Measurements from ENCODE around the gene LSM3. TPM values are rescaled to one million over a fixed set of nuclear protein-coding genes. Genes with fewer than 3 reads are reported as not detected.
A peak's percentile ranks its signal among the peaks of the same experiment; 100 is the strongest.

LSM3 gene
- 30.5 TPM for polyA plus RNA-seq (2013, experiment 1 of 2)
- 31.6 TPM for polyA plus RNA-seq (2013, experiment 2 of 2)

DNA sequence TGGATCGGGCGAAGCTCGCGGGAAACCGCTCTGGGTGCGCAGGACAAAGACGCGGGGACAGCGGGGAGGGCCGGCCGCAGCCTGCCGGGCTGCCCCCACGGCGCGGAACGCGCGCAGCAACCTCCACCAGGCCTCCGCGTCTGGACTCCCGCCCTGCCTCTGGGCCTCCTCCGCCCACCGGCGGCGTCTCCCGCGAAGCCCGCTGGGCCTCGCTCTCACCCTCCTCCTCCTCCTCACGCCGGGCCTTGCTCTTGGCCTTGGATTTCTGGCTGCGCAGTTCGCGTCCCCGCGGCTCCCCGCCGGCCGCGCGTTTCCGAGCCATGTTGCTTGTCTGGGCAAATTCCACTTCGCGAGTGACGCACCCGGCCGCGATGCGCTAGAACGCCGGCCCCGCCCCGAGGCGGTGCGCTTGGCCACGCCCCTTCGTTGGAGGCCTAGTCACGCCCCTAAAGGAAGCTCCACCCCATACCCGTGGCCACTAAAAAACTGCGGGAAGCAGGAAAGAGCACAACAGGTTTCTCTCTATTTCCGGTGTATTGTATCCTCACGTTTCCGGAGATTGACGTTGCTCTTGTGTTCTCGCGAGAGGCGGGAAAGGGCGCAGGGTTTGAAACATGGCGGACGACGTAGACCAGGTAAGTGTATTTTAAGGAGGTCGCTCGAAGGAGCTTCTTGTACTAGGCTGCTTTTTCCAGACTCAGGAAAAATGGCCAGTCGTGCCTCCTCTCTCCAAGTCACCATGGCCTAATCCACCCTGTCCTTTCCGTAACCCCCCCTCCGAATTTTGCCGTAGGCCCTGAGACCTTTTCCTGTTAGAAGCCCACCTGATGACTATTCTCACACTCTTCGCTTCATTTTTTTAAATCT, at the start of gene LSM3, which contains the start of gene XPC:
TSS of gene LSM3 (plus strand) at position 571 of the 867 bp plus-strand sequence. CDS start at position 615, 44 bp downstream.
TSS of gene XPC (minus strand) at position 355 of the 867 bp plus-strand sequence. CDS start at position 322, 33 bp downstream.
- Histone ChIP-seq H2BK15ac (ENCODE audit: low read length) (peak within 1 kb of the TSS; percentile 40), H3K4me1 (ENCODE audit: control insufficient read depth in 2 of 2, insufficient read depth in 1 of 2, low read depth in 1 of 2, low read length in 2 of 2) (peaks cover 4 to 14% of the 10 kb centered on the region in 2 donors), H2AFZ (ENCODE audit: low read length) (peak within 1 kb of the TSS; percentile 96), H3K4me3 (ENCODE audit: low read length in 2 of 2) (peak within 1 kb of the TSS; percentile 91 to 99), H2AK5ac (ENCODE audit: low read depth, low read length) (peak within 1 kb of the TSS; percentile 53), H3K4ac (ENCODE audit: low read length) (no peak within 1 kb of the TSS), H3K79me1 (ENCODE audit: low read depth, low read length) (no peaks in the 10 kb centered on the region), H3K9me3 (replicated peaks in 1 of 2; ENCODE audit: control insufficient read depth in 2 of 2, insufficient read depth in 1 of 2, low read depth in 1 of 2, low read length in 2 of 2) (no peaks in the 10 kb centered on the region), H2BK120ac (ENCODE audit: low read depth, low read length) (no peak within 1 kb of the TSS), H3K23ac (ENCODE audit: low read depth, low read length, poor library complexity) (peak within 1 kb of the TSS; percentile 98), H4K8ac (ENCODE audit: low read depth, low read length) (no peak within 1 kb of the TSS), H3K4me2 (ENCODE audit: insufficient read depth, low read length, poor library complexity, severe bottlenecking) (peak within 1 kb of the TSS; percentile 89), H3K36me3 (replicated peaks in 1 of 2; ENCODE audit: control insufficient read depth in 2 of 2, insufficient read depth in 2 of 2, low read length in 2 of 2) (peaks cover 7 to 37% of the 10 kb centered on the region in 2 donors), H4K91ac (ENCODE audit: low read depth, low read length, poor library complexity) (no peak within 1 kb of the TSS), H3K27ac (replicated peaks; ENCODE audit: low read length) (peak within 1 kb of the TSS; percentile 37), H3K14ac (ENCODE audit: low read length) (peak within 1 kb of the TSS; percentile 77), H3K27me3 (ENCODE audit: control insufficient read depth in 3 of 3, insufficient read depth in 3 of 3, low read depth in 1 of 3, low read length in 3 of 3) (no peaks in the 10 kb centered on the region), H2BK5ac (ENCODE audit: low read length) (peak within 1 kb of the TSS; percentile 97), H2BK12ac (ENCODE audit: low read length) (no peak within 1 kb of the TSS), H3K18ac (ENCODE audit: low read length) (peak within 1 kb of the TSS; percentile 100), H3K9ac (ENCODE audit: low read depth, low read length, poor library complexity) (peak within 1 kb of the TSS; percentile 97)
- no CpG with 5 or more reads among the region's 78 CpGs for WGBS, 2 donors (ENCODE audit: extremely low coverage in 2 of 2, insufficient read length in 2 of 2, insufficient replicate concordance in 1 of 2)
- peak; percentile 97 for DNase-seq (ENCODE audit: low spot score)

- Histone ChIP-seq H2BK12ac (ENCODE audit: low read length) (no peak overlapping the region), H3K4me3 (ENCODE audit: low read length in 2 of 2) (no peak overlapping the region), H2BK15ac (ENCODE audit: low read length) (no peak overlapping the region), H2AK5ac (ENCODE audit: low read depth, low read length) (no peak overlapping the region), H3K9me3 (replicated peaks in 1 of 2; ENCODE audit: control insufficient read depth in 2 of 2, insufficient read depth in 1 of 2, low read depth in 1 of 2, low read length in 2 of 2) (peaks cover 0 to 10% of the 10 kb centered on the region in 2 donors), H3K4me2 (ENCODE audit: insufficient read depth, low read length, poor library complexity, severe bottlenecking) (no peak overlapping the region), H3K4ac (ENCODE audit: low read length) (no peak overlapping the region), H3K4me1 (ENCODE audit: control insufficient read depth in 2 of 2, insufficient read depth in 1 of 2, low read depth in 1 of 2, low read length in 2 of 2) (peaks cover 5 to 7% of the 10 kb centered on the region in 2 donors), H4K8ac (ENCODE audit: low read depth, low read length) (no peak overlapping the region), H3K27me3 (ENCODE audit: control insufficient read depth in 3 of 3, insufficient read depth in 3 of 3, low read depth in 1 of 3, low read length in 3 of 3) (no peaks in the 10 kb centered on the region), H3K27ac (replicated peaks; ENCODE audit: low read length) (no peak overlapping the region), H2AFZ (ENCODE audit: low read length) (no peak overlapping the region), H3K79me1 (ENCODE audit: low read depth, low read length) (peaks cover 2% of the 10 kb centered on the region), H3K14ac (ENCODE audit: low read length) (no peak overlapping the region), H3K9ac (ENCODE audit: low read depth, low read length, poor library complexity) (no peak overlapping the region), H2BK120ac (ENCODE audit: low read depth, low read length) (no peak overlapping the region), H3K36me3 (replicated peaks in 1 of 2; ENCODE audit: control insufficient read depth in 2 of 2, insufficient read depth in 2 of 2, low read length in 2 of 2) (peaks cover 38 to 78% of the 10 kb centered on the region in 2 donors), H3K23ac (ENCODE audit: low read depth, low read length, poor library complexity) (no peak overlapping the region), H4K91ac (ENCODE audit: low read depth, low read length, poor library complexity) (no peak overlapping the region), H3K18ac (ENCODE audit: low read length) (no peak overlapping the region), H2BK5ac (ENCODE audit: low read length) (no peak overlapping the region)
- DNase-seq (ENCODE audit: low spot score): no peak
- WGBS, 2 donors (ENCODE audit: extremely low coverage in 2 of 2, insufficient read length in 2 of 2, insufficient replicate concordance in 1 of 2): no CpG with 5 or more reads among the region's 6 CpGs
These were observed 49.3 kb upstream of the LSM3 start for GRCh38 chr3:14129296-14129695.

- H2BK12ac ChIP-seq (ENCODE audit: low read length): no peak overlapping the region
- H3K4me1 ChIP-seq (ENCODE audit: control insufficient read depth in 2 of 2, insufficient read depth in 1 of 2, low read depth in 1 of 2, low read length in 2 of 2): peaks cover 5 to 7% of the 10 kb centered on the region in 2 donors
- H3K4me3 ChIP-seq (ENCODE audit: low read length in 2 of 2): no peak overlapping the region
- peaks cover 0 to 10% of the 10 kb centered on the region in 2 donors for H3K9me3 ChIP-seq (replicated peaks in 1 of 2; ENCODE audit: control insufficient read depth in 2 of 2, insufficient read depth in 1 of 2, low read depth in 1 of 2, low read length in 2 of 2)
- no peak overlapping the region for H3K4me2 ChIP-seq (ENCODE audit: insufficient read depth, low read length, poor library complexity, severe bottlenecking)
- H4K8ac ChIP-seq (ENCODE audit: low read depth, low read length): no peak overlapping the region
- H2BK120ac ChIP-seq (ENCODE audit: low read depth, low read length): no peak overlapping the region
- no peak overlapping the region for H4K91ac ChIP-seq (ENCODE audit: low read depth, low read length, poor library complexity)
- H3K23ac ChIP-seq (ENCODE audit: low read depth, low read length, poor library complexity): no peak overlapping the region
- H3K9ac ChIP-seq (ENCODE audit: low read depth, low read length, poor library complexity): no peak overlapping the region
- no peak overlapping the region for H2BK15ac ChIP-seq (ENCODE audit: low read length)
- no peak overlapping the region for H3K14ac ChIP-seq (ENCODE audit: low read length)
- no peaks in the 10 kb centered on the region for H3K27me3 ChIP-seq (ENCODE audit: control insufficient read depth in 3 of 3, insufficient read depth in 3 of 3, low read depth in 1 of 3, low read length in 3 of 3)
- H3K36me3 ChIP-seq (replicated peaks in 1 of 2; ENCODE audit: control insufficient read depth in 2 of 2, insufficient read depth in 2 of 2, low read length in 2 of 2): peaks cover 46 to 87% of the 10 kb centered on the region in 2 donors
- no CpG with 5 or more reads among the region's 4 CpGs for WGBS, 2 donors (ENCODE audit: extremely low coverage in 2 of 2, insufficient read length in 2 of 2, insufficient replicate concordance in 1 of 2)
- DNase-seq (ENCODE audit: low spot score): no peak
- no peak overlapping the region for H3K4ac ChIP-seq (ENCODE audit: low read length)
- no peak overlapping the region for H2BK5ac ChIP-seq (ENCODE audit: low read length)
- H3K79me1 ChIP-seq (ENCODE audit: low read depth, low read length): peaks cover 2% of the 10 kb centered on the region
- H2AK5ac ChIP-seq (ENCODE audit: low read depth, low read length): no peak overlapping the region
- H3K18ac ChIP-seq (ENCODE audit: low read length): no peak overlapping the region
- no peak overlapping the region for H2AFZ ChIP-seq (ENCODE audit: low read length)
- H3K27ac ChIP-seq (replicated peaks; ENCODE audit: low read length): no peak overlapping the region
These were observed 48.4 kb upstream of the LSM3 start for GRCh38 chr3:14130230-14130629.

GRCh38 chr3:14130707-14131106, 47.9 kb upstream of the LSM3 start:
- H3K27ac ChIP-seq (replicated peaks; ENCODE audit: low read length): no peak overlapping the region
- H3K14ac ChIP-seq (ENCODE audit: low read length): no peak overlapping the region
- no peak overlapping the region for H2AK5ac ChIP-seq (ENCODE audit: low read depth, low read length)
- no peak overlapping the region for H3K18ac ChIP-seq (ENCODE audit: low read length)
- no peak overlapping the region for H2BK120ac ChIP-seq (ENCODE audit: low read depth, low read length)
- no peak overlapping the region for H2AFZ ChIP-seq (ENCODE audit: low read length)
- H4K91ac ChIP-seq (ENCODE audit: low read depth, low read length, poor library complexity): no peak overlapping the region
- H3K9me3 ChIP-seq (replicated peaks in 1 of 2; ENCODE audit: control insufficient read depth in 2 of 2, insufficient read depth in 1 of 2, low read depth in 1 of 2, low read length in 2 of 2): peaks cover 0 to 10% of the 10 kb centered on the region in 2 donors
- H3K4me3 ChIP-seq (ENCODE audit: low read length in 2 of 2): no peak overlapping the region
- H3K9ac ChIP-seq (ENCODE audit: low read depth, low read length, poor library complexity): no peak overlapping the region
- no peak overlapping the region for H3K4me2 ChIP-seq (ENCODE audit: insufficient read depth, low read length, poor library complexity, severe bottlenecking)
- H2BK15ac ChIP-seq (ENCODE audit: low read length): no peak overlapping the region
- no CpG with 5 or more reads among the region's 12 CpGs for WGBS, 2 donors (ENCODE audit: extremely low coverage in 2 of 2, insufficient read length in 2 of 2, insufficient replicate concordance in 1 of 2)
- H4K8ac ChIP-seq (ENCODE audit: low read depth, low read length): no peak overlapping the region
- H3K4ac ChIP-seq (ENCODE audit: low read length): no peak overlapping the region
- H3K27me3 ChIP-seq (ENCODE audit: control insufficient read depth in 3 of 3, insufficient read depth in 3 of 3, low read depth in 1 of 3, low read length in 3 of 3): no peaks in the 10 kb centered on the region
- no peak overlapping the region for H3K23ac ChIP-seq (ENCODE audit: low read depth, low read length, poor library complexity)
- no peak overlapping the region for H2BK12ac ChIP-seq (ENCODE audit: low read length)
- H3K36me3 ChIP-seq (replicated peaks in 1 of 2; ENCODE audit: control insufficient read depth in 2 of 2, insufficient read depth in 2 of 2, low read length in 2 of 2): peaks cover 47 to 92% of the 10 kb centered on the region in 2 donors
- DNase-seq (ENCODE audit: low spot score): no peak
- peaks cover 5 to 7% of the 10 kb centered on the region in 2 donors for H3K4me1 ChIP-seq (ENCODE audit: control insufficient read depth in 2 of 2, insufficient read depth in 1 of 2, low read depth in 1 of 2, low read length in 2 of 2)
- H3K79me1 ChIP-seq (ENCODE audit: low read depth, low read length): peaks cover 2% of the 10 kb centered on the region
- H2BK5ac ChIP-seq (ENCODE audit: low read length): no peak overlapping the region
